ENCODE measurements around the gene ITIH1. TPM values are rescaled to one million over a fixed set of nuclear protein-coding genes. Genes with fewer than 3 reads are reported as not detected.

The ITIH1 gene
- total and polyA plus RNA-seq, 2 donors (not counting 3 experiments of a cell fraction or from before 2014, with no cell fraction given), result not detected

- no peak overlapping the region for H3K27ac ChIP-seq (ENCODE audit: insufficient read depth, low read depth, low read length)
- no TSS peak for BruUV-seq (replicated peaks)
- DNase-seq (ENCODE audit: low read depth, low spot score) (no peak), FAIRE-seq (no peak)
- no peak overlapping the region for H2AFZ ChIP-seq (ENCODE audit: low read depth, low read length)
- no peak overlapping the region for H3K4me3 ChIP-seq (replicated peaks in 1 of 3; ENCODE audit: insufficient read depth in 1 of 3, low read depth in 1 of 3, low read length in 3 of 3)
- intact Hi-C loops (cut with micrococcal nuclease), result no loop called here
- ChIA-PET POLR2A (no interaction called here), CTCF (interaction anchor here (0.9 to 2.3 kb wide), 6 partner anchors 9 to 143 kb away, joined by 3 to 5 read pairs (median 3); no protein-coding TSS in a partner anchor)
- no peaks in the 10 kb centered on the region for H3K9me3 ChIP-seq (replicated peaks; ENCODE audit: control insufficient read depth, insufficient read depth, low read length)
- H3K79me2 ChIP-seq (ENCODE audit: control insufficient read depth, insufficient read depth, low read length), result no peaks in the 10 kb centered on the region
- H4K20me1 ChIP-seq (replicated peaks; ENCODE audit: control insufficient read depth, extremely low read depth, insufficient read depth, low read length), result no peaks in the 10 kb centered on the region
- no peaks in the 10 kb centered on the region for H3K4me1 ChIP-seq (ENCODE audit: control insufficient read depth, extremely low read depth, insufficient read depth, low read length)
- no peak overlapping the region for H3K4me2 ChIP-seq (ENCODE audit: insufficient read depth, low read length)
- TF ChIP-seq MAX (IDR thresholded peaks at IDR 0.05; ENCODE audit: insufficient read depth, insufficient read length) (no peak), CTCF (IDR thresholded peaks at IDR 0.05; ENCODE audit: extremely low read depth in 1 of 2, insufficient read depth in 1 of 2, low read depth in 1 of 2, low read length in 2 of 2) (peak in 1 of 2 donors; percentile 16)
- no peak overlapping the region for H3K9ac ChIP-seq (replicated peaks; ENCODE audit: extremely low read depth, insufficient read depth, low read length)
- no peaks in the 10 kb centered on the region for H3K27me3 ChIP-seq (ENCODE audit: control insufficient read depth in 2 of 2, insufficient read depth in 2 of 2, low read length in 2 of 2)
- H3K9me1 ChIP-seq (replicated peaks; ENCODE audit: control insufficient read depth, extremely low read depth, insufficient read depth, low read length), result no peaks in the 10 kb centered on the region
- dilution Hi-C loops (cut with MboI; ENCODE audit: extremely low pct_ligation_motif_present, low sequenced_read_pairs), result no loop called here
- H3K36me3 ChIP-seq (ENCODE audit: control insufficient read depth in 2 of 2, extremely low read depth in 1 of 2, insufficient read depth in 2 of 2, low read length in 2 of 2), result no peaks in the 10 kb centered on the region
These were observed 15.0 kb downstream of the ITIH1 start for GRCh38 chr3:52792413-52792812.

GRCh38 chr3:52792961-52793695 lies 15.7 kb downstream of the ITIH1 start:
- FAIRE-seq, result no peak
- ChIA-PET POLR2A (no interaction called here), CTCF (interaction anchor here (1.0 to 2.3 kb wide), 4 partner anchors 9 to 142 kb away, joined by 3 to 5 read pairs (median 3); no protein-coding TSS in a partner anchor)
- Histone ChIP-seq H3K36me3 (ENCODE audit: control insufficient read depth in 2 of 2, extremely low read depth in 1 of 2, insufficient read depth in 2 of 2, low read length in 2 of 2) (no peaks in the 10 kb centered on the region), H3K79me2 (ENCODE audit: control insufficient read depth, insufficient read depth, low read length) (no peaks in the 10 kb centered on the region), H3K9me1 (replicated peaks; ENCODE audit: control insufficient read depth, extremely low read depth, insufficient read depth, low read length) (no peaks in the 10 kb centered on the region), H3K4me2 (ENCODE audit: insufficient read depth, low read length) (no peak overlapping the region), H4K20me1 (replicated peaks; ENCODE audit: control insufficient read depth, extremely low read depth, insufficient read depth, low read length) (no peaks in the 10 kb centered on the region), H3K27me3 (ENCODE audit: control insufficient read depth in 2 of 2, insufficient read depth in 2 of 2, low read length in 2 of 2) (no peaks in the 10 kb centered on the region), H2AFZ (ENCODE audit: low read depth, low read length) (no peak overlapping the region), H3K9ac (replicated peaks; ENCODE audit: extremely low read depth, insufficient read depth, low read length) (no peak overlapping the region), H3K4me1 (ENCODE audit: control insufficient read depth, extremely low read depth, insufficient read depth, low read length) (no peaks in the 10 kb centered on the region), H3K9me3 (replicated peaks; ENCODE audit: control insufficient read depth, insufficient read depth, low read length) (no peaks in the 10 kb centered on the region), H3K27ac (ENCODE audit: insufficient read depth, low read depth, low read length) (no peak overlapping the region), H3K4me3 (replicated peaks in 1 of 3; ENCODE audit: insufficient read depth in 1 of 3, low read depth in 1 of 3, low read length in 3 of 3) (no peak overlapping the region)
- intact Hi-C loops (cut with micrococcal nuclease), result no loop called here
- DNase-seq (ENCODE audit: low read depth, low spot score), result no peak
- TF ChIP-seq FOS (IDR thresholded peaks at IDR 0.05; ENCODE audit: borderline replicate concordance, insufficient read depth, low read length) (no peak), MYC (IDR thresholded peaks at IDR 0.05; ENCODE audit: low read depth, low read length) (no peak), POLR2AphosphoS5 (IDR thresholded peaks at IDR 0.05; ENCODE audit: insufficient read depth, low read depth, low read length) (no peak), POLR2A (IDR thresholded peaks at IDR 0.05; ENCODE audit: low read depth, low read length) (no peak), CTCF (IDR thresholded peaks at IDR 0.05; ENCODE audit: extremely low read depth in 1 of 2, insufficient read depth in 1 of 2, low read depth in 1 of 2, low read length in 2 of 2) (no peak), GATA2 (IDR thresholded peaks at IDR 0.05; ENCODE audit: insufficient read depth, insufficient read length, low read depth, low read length) (no peak), EZH2 (IDR thresholded peaks at IDR 0.05; ENCODE audit: borderline replicate concordance, low read depth, low read length, severe bottlenecking) (no peak)
- BruUV-seq (replicated peaks), result no TSS peak
- dilution Hi-C loops (cut with MboI; ENCODE audit: extremely low pct_ligation_motif_present, low sequenced_read_pairs), result no loop called here

All from endothelial cell of umbilical vein (primary cell).